B cell (primary cell): Measurements from ENCODE around the gene SAA2. TPM values are rescaled to one million over a fixed set of nuclear protein-coding genes. Genes with fewer than 3 reads are reported as not detected.
A peak's percentile ranks its signal among the peaks of the same experiment; 100 is the strongest.

Experiments
- ATAC-seq: fragments of 200-7000 bp; cut with Tn5 transposase; one replicate; pipeline ENCODE4 v1.10.0; 2021; ENCODE audit warnings: low read depth, mild to moderate bottlenecking, moderate number of reproducible peaks, moderate library complexity
- CTCF ChIA-PET: fragments of 350-600 bp; sonication (Branson Sonifier 250); formaldehyde crosslinking; loops from one replicate; lab custom pipeline; 2021; ENCODE audit warnings: antibody characterized with exemption, inconsistent platforms; lab: Charles Lee
- POLR2A ChIA-PET: fragments of 350-600 bp; sonication (Branson Sonifier 250); formaldehyde crosslinking; loops from one replicate; lab custom pipeline; 2021; ENCODE audit warnings: antibody characterized with exemption; lab: Charles Lee
- DNase-seq: peaks from one replicate; pipeline ENCODE4 v3.0.0; 2013
- H2AFZ ChIP-seq: 2 replicates; pipeline ENCODE4 v1.6.1; 2012; ENCODE audit warnings: mild to moderate bottlenecking, low read depth, low read length; ENCODE audit not compliant: insufficient read depth, poor library complexity, severe bottlenecking
- H3K27ac ChIP-seq, 2 donors: 1 replicate in 1 of 2; 2 replicates in 1 of 2; pipeline ENCODE4 v1.5.1; 2012 to 2013; ENCODE audit warnings: low read length in 2 of 2, mild to moderate bottlenecking in 2 of 2, moderate library complexity in 1 of 2
- H3K27me3 ChIP-seq, 4 experiments: fragments of 200-600 bp in 1 of 4; sonication (generic) in 1 of 4; replicated peaks in 1 of 4; 1 replicate in 2 of 4; 2 replicates in 2 of 4; pipeline versions ENCODE4 v1.6.1 to v1.7.0; 2013 to 2016; ENCODE audit warnings: low read length in 3 of 4, mild to moderate bottlenecking in 2 of 4, mixed read lengths in 1 of 4, moderate library complexity in 1 of 4; ENCODE audit not compliant: insufficient read depth in 4 of 4, control insufficient read depth in 3 of 4; ENCODE audit errors: control extremely low read depth in 1 of 4
- H3K36me3 ChIP-seq, 2 experiments: replicated peaks in 1 of 2; 1 replicate in 1 of 2; 2 replicates in 1 of 2; pipeline versions ENCODE4 v1.6.1 to v1.7.1; 2013; ENCODE audit warnings: low read length in 1 of 2; ENCODE audit not compliant: insufficient read depth in 2 of 2, control insufficient read depth in 1 of 2; ENCODE audit errors: control extremely low read depth in 1 of 2, extremely low read depth in 1 of 2
- H3K4me1 ChIP-seq, 2 donors: fragments of 200-600 bp in 1 of 2; sonication (generic) in 1 of 2; 1 replicate in 1 of 2; 2 replicates in 1 of 2; pipeline versions ENCODE4 v1.5.1 to v1.6.1; 2013 to 2017; ENCODE audit warnings: low read length in 2 of 2; ENCODE audit not compliant: control insufficient read depth in 2 of 2, insufficient read depth in 2 of 2
- H3K4me2 ChIP-seq: replicated peaks from 2 replicates; pipeline ENCODE3; 2012; ENCODE audit warnings: mild to moderate bottlenecking, low read depth, low read length; ENCODE audit not compliant: poor library complexity, severe bottlenecking
- H3K4me3 ChIP-seq, 5 experiments: fragments of 200-600 bp in 1 of 5; sonication (generic) in 1 of 5; 1 replicate in 3 of 5; 2 replicates in 2 of 5; pipeline versions ENCODE4 v1.5.1 to v1.7.0; 2011 to 2016; ENCODE audit warnings: low read length in 4 of 5, mild to moderate bottlenecking in 4 of 5, low read depth in 2 of 5, control low read depth in 1 of 5, moderate library complexity in 1 of 5; ENCODE audit not compliant: insufficient read depth in 1 of 5; ENCODE audit errors: control extremely low read depth in 1 of 5, extremely low read depth in 1 of 5
- H3K79me2 ChIP-seq: fragments of 200-600 bp; sonication (generic); one replicate; pipeline ENCODE4 v1.6.0; 2016; ENCODE audit warnings: low read length; ENCODE audit not compliant: control insufficient read depth, insufficient read depth
- H3K9ac ChIP-seq: fragments of 200-600 bp; sonication (generic); 2 replicates; pipeline ENCODE4 v1.6.1; 2017; ENCODE audit warnings: mild to moderate bottlenecking, low read length, moderate library complexity
- H3K9me3 ChIP-seq, 3 donors: one replicate each; pipeline versions ENCODE4 v1.6.1 to v1.7.1; 2013; ENCODE audit warnings: low read length in 2 of 3; ENCODE audit not compliant: control insufficient read depth in 2 of 3, insufficient read depth in 1 of 3; ENCODE audit errors: control extremely low read depth in 1 of 3
- H4K20me1 ChIP-seq: 2 replicates; pipeline ENCODE4 v1.6.0; 2012; ENCODE audit warnings: mild to moderate bottlenecking, low read length; ENCODE audit not compliant: insufficient read depth, control insufficient read depth, poor library complexity, severe bottlenecking
- H3K27ac Mint-ChIP-seq: one replicate; pipeline ENCODE4 v1.8.0; 2021; ENCODE audit warnings: mixed read lengths
- H3K27me3 Mint-ChIP-seq: one replicate; pipeline ENCODE4 v1.8.0; 2021; ENCODE audit warnings: mixed read lengths
- H3K4me1 Mint-ChIP-seq: one replicate; pipeline ENCODE4 v1.8.0; 2021; ENCODE audit warnings: mixed read lengths
- H3K4me3 Mint-ChIP-seq: one replicate; pipeline ENCODE4 v1.8.0; 2021; ENCODE audit warnings: mixed read lengths
- H3K9me3 Mint-ChIP-seq: one replicate; pipeline ENCODE4 v1.8.0; 2022; ENCODE audit warnings: mixed read lengths; ENCODE audit not compliant: insufficient read depth
- CTCF ChIP-seq: fragments of 200-600 bp; IDR thresholded peaks from one replicate; pipeline ENCODE4 v1.8.0; 2022; ENCODE audit warnings: antibody characterized with exemption, mild to moderate bottlenecking
- EZH2 ChIP-seq: IDR thresholded peaks from 2 replicates; pipeline ENCODE4 v1.6.1; 2012; ENCODE audit warnings: borderline replicate concordance, low read depth, mild to moderate bottlenecking, moderate library complexity, low read length; ENCODE audit not compliant: insufficient read depth, poor library complexity, severe bottlenecking
- WGBS: methylation state at CpG from one replicate; pipeline ENCODE4 v1.1.5; 2013; ENCODE audit warnings: missing lambda C conversion rate; ENCODE audit not compliant: insufficient coverage; 5-methylcytosine and 5-hydroxymethylcytosine counted together
- intact Hi-C: fragments of 100-400 bp; cut with micrococcal nuclease; formaldehyde crosslinking; loops from one replicate; pipeline ENCODE4 v1.10.0; 2022
- polyA plus RNA-seq: library from polyadenylated mRNA; depleted of rRNA; stranded (reverse); fragments of >200 nt; gene quantifications from 2 replicates; pipeline ENCODE4 v1.2.3, GENCODE V29; 2012
- total RNA-seq, 2 donors: library from RNA; stranded (reverse); fragments of 120-200 nt in 1 of 2; gene quantifications; 1 replicate in 1 of 2; 2 replicates in 1 of 2; pipeline versions ENCODE4 v1.2.3 to v1.2.4, GENCODE V29; 2013 to 2022

SAA2 gene
- total and polyA plus RNA-seq, 2 donors (not counting 1 experiment from before 2014, with no cell fraction given), result not detected

GRCh38 chr11:18225913-18226312 lies 22.6 kb downstream of the SAA2 start:
- DNase-seq, result no peak

More at GRCh38 chr11:18225913-18226312, 22.6 kb downstream of the SAA2 start:
- Histone ChIP-seq H3K79me2 (no peaks in the 10 kb centered on the region), H3K27me3 (no peaks in the 10 kb centered on the region), H3K36me3 (no peaks in the 10 kb centered on the region), H3K4me2 (peak overlapping the region; percentile 28), H3K4me3 (no peak overlapping the region), H3K27ac (no peak overlapping the region), H3K9me3 (peaks cover 0 to 8% (median 2%) of the 10 kb centered on the region in 3 donors), H4K20me1 (no peaks in the 10 kb centered on the region), H3K4me1 (peaks cover 23 to 30% of the 10 kb centered on the region in 2 donors), H2AFZ (no peak overlapping the region), H3K9ac (no peak overlapping the region)
- ATAC-seq, result no peak
- ChIA-PET POLR2A (no interaction called here), CTCF (interaction anchor here (1.7 kb wide), 1 partner anchor 18 kb away, joined by 4 read pairs; no protein-coding TSS in a partner anchor)
- Mint-ChIP-seq H3K27ac (no peak overlapping the region), H3K9me3 (no peaks in the 10 kb centered on the region), H3K27me3 (no peaks in the 10 kb centered on the region), H3K4me3 (no peak overlapping the region), H3K4me1 (peaks cover 17% of the 10 kb centered on the region)
- no peak for TF ChIP-seq EZH2
- TF ChIP-seq CTCF, result no peak
- 0% methylated on average over 1 of the region's 2 CpGs for WGBS
- intact Hi-C loops, result no loop called here
